NCI-H2107 treated with DMSO at 0.1 percent for 48 hours (cell line): ENCODE results near the gene TMEM108.

Experiments
- DNase-seq: peaks from one replicate; lab custom pipeline; 2025; ENCODE audit not compliant: unreplicated experiment; lab: John Stamatoyannopoulos, UW

Gene TMEM108

GRCh38 chr3:133113927-133114597 is 75.9 kb downstream of the TMEM108 start:
- peak; percentile 72 for DNase-seq

GRCh38 chr3:133115176-133115575 is 77.0 kb downstream of the TMEM108 start:
- no peak for DNase-seq

- DNase-seq, result peak; percentile 89
Measured at GRCh38 chr3:133117342-133117741, 79.2 kb downstream of the TMEM108 start.

GRCh38 chr3:133119176-133119575 is 81.0 kb downstream of the TMEM108 start:
- no peak for DNase-seq

- peak; percentile 47 for DNase-seq
Measured at GRCh38 chr3:133121450-133121849, 83.3 kb downstream of the TMEM108 start.

GRCh38 chr3:133123636-133124035 is 85.4 kb downstream of the TMEM108 start:
- DNase-seq, result no peak

- no peak for DNase-seq
Measured at GRCh38 chr3:133124511-133124910, 86.3 kb downstream of the TMEM108 start.

GRCh38 chr3:133125171-133125570 is 87.0 kb downstream of the TMEM108 start:
- DNase-seq, result no peak

GRCh38 chr3:133125802-133126201 is 87.6 kb downstream of the TMEM108 start:
- no peak for DNase-seq

GRCh38 chr3:133127381-133127780 is 89.2 kb downstream of the TMEM108 start:
- DNase-seq, result no peak

- no peak for DNase-seq
Measured at GRCh38 chr3:133130168-133130567, 92.0 kb downstream of the TMEM108 start.

- DNase-seq, result peak; percentile 65
Measured at GRCh38 chr3:133135306-133135705, 97.1 kb downstream of the TMEM108 start.

- peak; percentile 70 for DNase-seq
Measured at GRCh38 chr3:133136114-133137041, 98.2 kb downstream of the TMEM108 start.

GRCh38 chr3:133137042-133137996 is 99.1 kb downstream of the TMEM108 start:
- no peak for DNase-seq

- no peak for DNase-seq
Measured at GRCh38 chr3:133138017-133138416, 99.8 kb downstream of the TMEM108 start.

- peak; percentile 46 for DNase-seq
Measured at GRCh38 chr3:133152056-133152455, 113.9 kb downstream of the TMEM108 start.

GRCh38 chr3:133152681-133153220 is 114.6 kb downstream of the TMEM108 start:
- DNase-seq, result no peak

GRCh38 chr3:133153382-133153781 is 115.2 kb downstream of the TMEM108 start:
- no peak for DNase-seq

GRCh38 chr3:133157716-133158115 is 119.5 kb downstream of the TMEM108 start:
- DNase-seq, result no peak

GRCh38 chr3:133158686-133159085 is 120.5 kb downstream of the TMEM108 start:
- no peak for DNase-seq
